Measurements from ENCODE around the gene PCDHGA2.
A peak's percentile ranks its signal among the peaks of the same experiment; 100 is the strongest.

Gene PCDHGA2

GRCh38 chr5:141384471-141385267 is 46.1 kb downstream of the PCDHGA2 start:
- TF ChIP-seq CTCF (IDR thresholded peaks at IDR 0.05): no peak

GRCh38 chr5:141387557-141388311 is 49.2 kb downstream of the PCDHGA2 start, which contains the start of gene PCDHGB4:
PCDHGB4 (plus strand) TSS chr5:141387698; CDS start chr5:141387885, 187 bp downstream.
- TF ChIP-seq CTCF (IDR thresholded peaks at IDR 0.05): peak; percentile 46

- no peak for TF ChIP-seq CTCF (IDR thresholded peaks at IDR 0.05)
These were observed 50.1 kb downstream of the PCDHGA2 start for GRCh38 chr5:141388661-141389060.

- TF ChIP-seq CTCF (IDR thresholded peaks at IDR 0.05): no peak
These were observed 50.8 kb downstream of the PCDHGA2 start for GRCh38 chr5:141389153-141390042.

- peak; percentile 41; the same call in 1 of the 2 replicates for TF ChIP-seq CTCF (IDR thresholded peaks at IDR 0.05)
These were observed 54.1 kb downstream of the PCDHGA2 start, which contains the start of gene PCDHGA8 for GRCh38 chr5:141392429-141393198. PCDHGA8 (plus strand) TSS chr5:141392633; CDS start chr5:141392814, 181 bp downstream.

Data from LNCAP (cell line).